ENCODE results near the gene ELF4. TPM values are rescaled to one million over a fixed set of nuclear protein-coding genes. Genes with fewer than 3 reads are reported as not detected.

ELF4 gene
- total and polyA plus RNA-seq, 2 of the 4 experiments (the other 2 are of a cell fraction): 10.9 to 19.0 TPM

DNA sequence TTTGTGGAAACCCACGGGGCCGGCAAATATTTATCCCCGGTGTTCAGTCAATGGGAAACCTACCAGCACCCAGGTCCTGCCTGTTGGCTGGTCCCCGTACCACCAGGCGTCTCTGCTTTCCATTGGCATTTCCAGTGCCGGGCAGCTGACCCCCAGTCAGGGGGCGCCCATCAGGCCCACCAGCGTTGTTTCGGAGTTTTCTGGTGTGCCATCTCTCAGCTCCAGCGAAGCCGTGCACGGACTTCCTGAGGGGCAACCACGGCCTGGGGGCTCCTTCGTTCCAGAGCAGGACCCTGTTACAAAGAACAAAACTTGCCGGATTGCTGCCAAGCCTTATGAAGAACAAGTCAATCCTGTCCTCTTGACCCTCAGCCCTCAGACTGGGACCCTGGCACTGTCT lies 95.1 kb downstream of the ELF4 start:
- Histone ChIP-seq H3K18ac (ENCODE audit: low read depth, low read length) (no peak overlapping the region), H2BK15ac (ENCODE audit: low read depth, low read length) (no peak overlapping the region), H3K27ac (ENCODE audit: insufficient read depth, low read length) (no peak overlapping the region), H4K8ac (ENCODE audit: low read depth in 2 of 2, low read length in 2 of 2) (no peak overlapping the region), H3K79me1 (ENCODE audit: low read depth in 1 of 2, low read length in 2 of 2) (no peaks in the 10 kb centered on the region; a peak in 1 of 4 replicates), H2AK5ac (ENCODE audit: low read depth, low read length) (no peak overlapping the region), H3K36me3 (ENCODE audit: control insufficient read depth, insufficient read depth, low read length) (peaks cover 7% of the 10 kb centered on the region; the same call in 1 of the 2 replicates), H2AK9ac (replicated peaks; ENCODE audit: low read depth, low read length, poor library complexity) (no peak overlapping the region), H3K14ac (replicated peaks; ENCODE audit: low read depth, low read length) (no peak overlapping the region), H2BK20ac (ENCODE audit: low read depth, low read length) (no peak overlapping the region), H2BK5ac (ENCODE audit: low read depth, low read length, poor library complexity, severe bottlenecking) (no peak overlapping the region), H3K4me3 (ENCODE audit: insufficient read depth, low read depth, low read length) (no peak overlapping the region), H2BK120ac (ENCODE audit: low read depth, low read length) (no peak overlapping the region), H4K20me1 (ENCODE audit: insufficient read depth, low read length) (no peaks in the 10 kb centered on the region), H3K27me3 (ENCODE audit: control insufficient read depth, insufficient read depth, low read length) (peaks cover 1% of the 10 kb centered on the region; the same call in 1 of the 2 replicates), H3K56ac (ENCODE audit: extremely low read depth, insufficient read depth, low read length) (no peak overlapping the region), H4K91ac (ENCODE audit: insufficient read depth, low read depth, low read length) (no peak overlapping the region), H3K23ac (ENCODE audit: low read depth, low read length) (no peak overlapping the region), H4K5ac (ENCODE audit: low read depth, low read length) (no peak overlapping the region), H2AFZ (replicated peaks; ENCODE audit: low read length, poor library complexity) (no peak overlapping the region), H3K4me1 (ENCODE audit: control insufficient read depth, insufficient read depth, low read length) (no peaks in the 10 kb centered on the region), H3K9me1 (ENCODE audit: insufficient read depth, low read length) (no peaks in the 10 kb centered on the region), H3K9ac (ENCODE audit: low read depth, low read length) (no peak overlapping the region), H3K9me3 (ENCODE audit: control insufficient read depth, insufficient read depth, low read length) (no peaks in the 10 kb centered on the region), H3K4ac (ENCODE audit: low read depth, low read length) (no peak overlapping the region), H3K4me2 (ENCODE audit: low read depth, low read length) (no peak overlapping the region)
- 78% methylated on average over 14 of the region's 15 CpGs; no CpG with 5 or more reads in 1 of the 2 experiments for WGBS, 2 experiments (ENCODE audit: extremely low coverage in 2 of 2, insufficient read length in 1 of 2)
- CTCF ChIA-PET: no interaction called here
- in situ Hi-C loops (cut with MboI; ENCODE audit: low sequenced_read_pairs) (no loop called here), dilution Hi-C loops (cut with HindIII; ENCODE audit: low sequenced_read_pairs, unreplicated experiment) (no loop called here), intact Hi-C loops (cut with micrococcal nuclease) (no loop called here)
- no TSS peak for BruUV-seq (replicated peaks)
- POLR2A ChIA-PET (ENCODE audit: unreplicated experiment): no interaction called here
- ATAC-seq (ENCODE audit: low read depth): no peak
- no peak for DNase-seq
- TF ChIP-seq NFE2L2 (IDR thresholded peaks at IDR 0.05; ENCODE audit: low read depth, low read length) (no peak), CEBPB (IDR thresholded peaks at IDR 0.05; ENCODE audit: low read depth, low read length) (no peak), SMC3 (IDR thresholded peaks at IDR 0.05; ENCODE audit: low read depth, low read length) (no peak), CTCF (conservative IDR thresholded peaks at IDR 0.05; ENCODE audit: low read depth, low read length) (no peak), BHLHE40 (IDR thresholded peaks at IDR 0.05; ENCODE audit: low read depth, low read length) (no peak), CHD1 (IDR thresholded peaks at IDR 0.05; ENCODE audit: low read depth, low read length) (no peak), RCOR1 (IDR thresholded peaks at IDR 0.05; ENCODE audit: insufficient replicate concordance, low read length) (no peak), MAFK (IDR thresholded peaks at IDR 0.05; ENCODE audit: low read depth, low read length) (no peak), POLR2A (IDR thresholded peaks at IDR 0.05; ENCODE audit: low read depth, low read length) (no peak), ELK1 (IDR thresholded peaks at IDR 0.05; ENCODE audit: borderline replicate concordance, low read depth, low read length) (no peak)
